NCI-H1436 treated with DMSO at 0.1 percent for 48 hours (cell line): ENCODE data around the gene HPSE.
A peak's percentile ranks its signal among the peaks of the same experiment; 100 is the strongest.
"Not testable (repeated sequence)": the region's sequence is repeated elsewhere in the genome, so short reads cannot be mapped to it uniquely, and the experiment has no call there.

Experiments used
- DNase-seq: peaks from one replicate; lab custom pipeline; 2025; lab: John Stamatoyannopoulos, UW

Gene HPSE

GRCh38 chr4:83283181-83283580, 51.5 kb downstream of the HPSE start:
- DNase-seq: no peak

GRCh38 chr4:83282049-83282535, 52.6 kb downstream of the HPSE start:
- no peak for DNase-seq

- no peak for DNase-seq
Observed at GRCh38 chr4:83281307-83281706, 53.3 kb downstream of the HPSE start.

GRCh38 chr4:83276299-83277040, 58.2 kb downstream of the HPSE start:
- no peak for DNase-seq

- not testable (repeated sequence) for DNase-seq
Observed at GRCh38 chr4:83273926-83274325, 60.7 kb downstream of the HPSE start.

GRCh38 chr4:83272900-83273299, 61.7 kb downstream of the HPSE start:
- no peak for DNase-seq

GRCh38 chr4:83269256-83269655, 65.4 kb downstream of the HPSE start:
- no peak for DNase-seq

GRCh38 chr4:83268491-83268890, 66.2 kb downstream of the HPSE start:
- no peak for DNase-seq

GRCh38 chr4:83267830-83268475, 66.7 kb downstream of the HPSE start:
- no peak for DNase-seq

- no peak for DNase-seq
Observed at GRCh38 chr4:83267121-83267829, 67.4 kb downstream of the HPSE start.

GRCh38 chr4:83266689-83267088, 68.0 kb downstream of the HPSE start:
- DNase-seq: no peak

GRCh38 chr4:83263106-83263505, 71.5 kb downstream of the HPSE start:
- DNase-seq: no peak

GRCh38 chr4:83262682-83263081, 72.0 kb downstream of the HPSE start:
- no peak for DNase-seq

GRCh38 chr4:83261307-83261706, 73.3 kb downstream of the HPSE start:
- DNase-seq: no peak

- no peak for DNase-seq
Observed at GRCh38 chr4:83259586-83259985, 75.1 kb downstream of the HPSE start.

- DNase-seq: no peak
Observed at GRCh38 chr4:83258461-83258860, 76.2 kb downstream of the HPSE start.

GRCh38 chr4:83257811-83258210, 76.8 kb downstream of the HPSE start:
- DNase-seq: no peak

GRCh38 chr4:83255584-83255983, 79.1 kb downstream of the HPSE start:
- DNase-seq: no peak

- DNase-seq: peak; percentile 22
Observed at GRCh38 chr4:83252782-83253405, 81.8 kb downstream of the HPSE start.

- no peak for DNase-seq
Observed at GRCh38 chr4:83251447-83251830, 83.2 kb downstream of the HPSE start.

GRCh38 chr4:83250687-83251446, 83.8 kb downstream of the HPSE start:
- DNase-seq: no peak

GRCh38 chr4:83248486-83248885, 86.2 kb downstream of the HPSE start:
- DNase-seq: no peak
